NCI-H2081 treated with DMSO at 0.1 percent for 48 hours (cell line): ENCODE results near the gene STAB1.
"Not testable (repeated sequence)": the region's sequence is repeated elsewhere in the genome, so short reads cannot be mapped to it uniquely, and the experiment has no call there.

Source experiments
- DNase-seq: peaks from one replicate; lab custom pipeline; 2025; lab: John Stamatoyannopoulos, UW

Gene STAB1

GRCh38 chr3:52522651-52523251, 27.6 kb downstream of the STAB1 start:
- DNase-seq = no peak

- no peak for DNase-seq
These were observed 28.5 kb downstream of the STAB1 start for GRCh38 chr3:52523386-52524257.

- DNase-seq = no peak
These were observed 29.2 kb downstream of the STAB1 start for GRCh38 chr3:52524258-52524751.

- DNase-seq = no peak
These were observed 29.9 kb downstream of the STAB1 start for GRCh38 chr3:52524752-52525679.

- DNase-seq = no peak
These were observed 30.8 kb downstream of the STAB1 start for GRCh38 chr3:52525680-52526561.

- DNase-seq = not testable (repeated sequence)
These were observed 31.5 kb downstream of the STAB1 start for GRCh38 chr3:52526671-52527038.

GRCh38 chr3:52527039-52527731, 32.0 kb downstream of the STAB1 start:
- no peak for DNase-seq

GRCh38 chr3:52527732-52528585, 32.8 kb downstream of the STAB1 start:
- DNase-seq = no peak

- DNase-seq = no peak
These were observed 33.6 kb downstream of the STAB1 start for GRCh38 chr3:52528586-52529375.

GRCh38 chr3:52529376-52530333, 34.5 kb downstream of the STAB1 start:
- DNase-seq = no peak

GRCh38 chr3:52530918-52531826, 36.0 kb downstream of the STAB1 start:
- DNase-seq = no peak

- DNase-seq = no peak
These were observed 36.9 kb downstream of the STAB1 start for GRCh38 chr3:52531860-52532516.

GRCh38 chr3:52532517-52532837, 37.3 kb downstream of the STAB1 start:
- no peak for DNase-seq

- DNase-seq = no peak
These were observed 37.9 kb downstream of the STAB1 start for GRCh38 chr3:52532838-52533622.

- DNase-seq = no peak
These were observed 38.6 kb downstream of the STAB1 start, which contains the start of gene NT5DC2 for GRCh38 chr3:52533623-52534280. Gene NT5DC2, minus strand, starts transcription at chr3:52533857. Its CDS starts 120 bp downstream, at chr3:52533737.
